Measurements from ENCODE around the gene BMP10.

DNA sequence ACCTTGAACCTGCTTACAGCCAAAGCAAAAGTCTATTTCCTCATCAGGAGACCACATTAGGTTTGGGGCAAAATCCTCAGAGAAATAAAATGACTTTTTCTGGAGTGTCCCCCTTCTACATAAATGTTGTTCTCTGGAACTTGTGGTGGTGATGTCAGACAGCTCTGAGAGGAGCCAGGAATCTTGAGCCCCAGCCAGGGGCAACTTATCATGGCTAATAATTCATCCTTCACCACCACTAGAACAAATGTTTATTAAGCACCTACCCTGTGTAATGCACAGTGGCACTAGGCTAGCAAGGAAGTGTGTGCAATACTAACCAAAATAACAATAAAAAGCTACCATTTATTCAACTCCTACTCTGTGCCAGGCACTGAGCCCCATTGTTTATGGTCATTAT, 9.0 kb upstream of the BMP10 start:
- TF ChIP-seq CTCF (IDR thresholded peaks at IDR 0.05; ENCODE audit: low read length) (no peak), EZH2 (IDR thresholded peaks at IDR 0.05; ENCODE audit: borderline replicate concordance, low read length) (no peak)
